Left lung (tissue), 10 donors: ENCODE measurements around the gene DBNDD1. TPM values are rescaled to one million over a fixed set of nuclear protein-coding genes. Genes with fewer than 3 reads are reported as not detected.
"Not testable (repeated sequence)": the region's sequence is repeated elsewhere in the genome, so short reads cannot be mapped to it uniquely, and the experiment has no call there.

Experiments
- ATAC-seq: fragments of 200-7000 bp; cut with Tn5 transposase; one replicate; pipeline ENCODE4 v1.9.1; 2020; ENCODE audit warnings: moderate library complexity
- DNase-seq, 4 donors: peaks; one replicate each; pipeline ENCODE4 v3.0.0-alpha.2; 2013 to 2020
- H3K27ac ChIP-seq, 2 donors: fragments of 200-600 bp; sonication (generic) in 1 of 2; one replicate each; pipeline versions ENCODE4 v1.5.0 to v1.8.0; 2020 to 2021
- H3K27me3 ChIP-seq, 2 donors: fragments of 200-600 bp; sonication (generic) in 1 of 2; one replicate each; pipeline versions ENCODE4 v1.5.0 to v1.8.0; 2020 to 2021
- H3K36me3 ChIP-seq, 2 donors: fragments of 200-600 bp; sonication (generic) in 1 of 2; one replicate each; pipeline versions ENCODE4 v1.5.0 to v1.8.0; 2020 to 2021
- H3K4me1 ChIP-seq, 2 donors: fragments of 200-600 bp; one replicate each; pipeline ENCODE4 v1.8.0; 2021
- H3K4me3 ChIP-seq, 2 donors: fragments of 200-600 bp; sonication (generic) in 1 of 2; one replicate each; pipeline versions ENCODE4 v1.5.0 to v1.8.0; 2020 to 2021; ENCODE audit warnings: mild to moderate bottlenecking in 1 of 2
- H3K9me3 ChIP-seq, 2 donors: fragments of 200-600 bp; sonication (generic) in 1 of 2; one replicate each; pipeline versions ENCODE4 v1.5.0 to v1.8.0; 2020 to 2021
- intact Hi-C, 2 donors: fragments of 100-400 bp; cut with DNase I; formaldehyde crosslinking; loops; one replicate each; pipeline versions ENCODE4 v1.11.2 to v1.14.2; 2022
- polyA plus RNA-seq, 6 donors: library from polyadenylated mRNA; unstranded; fragments of 120-200 nt; gene quantifications; one replicate each; pipeline ENCODE4 v1.2.1, GENCODE V29; 2013; ENCODE audit not compliant: insufficient read length in 6 of 6
- total RNA-seq, 2 donors: library from RNA; stranded (reverse); fragmentation: NEBNext Ultra II Directional; extraction: Animal tissue kit (Norgen Biotek cat#: 25700); gene quantifications; one replicate each; pipeline ENCODE4 v1.2.1, GENCODE V29; 2021
- TF ChIP-seq, protein P1 (sequence below), 2 donors: fragments of 200-600 bp; sonication (generic) in 1 of 2; IDR thresholded peaks; one replicate each; pipeline versions ENCODE4 v1.5.0 to v1.8.0; 2021; ENCODE audit warnings: antibody characterized with exemption in 2 of 2
- donor health status: DM: no; HTN: yes; CAD: no.
- donor health status: DM: no; HTN: no; CAD: no.

The DBNDD1 gene
- total and polyA plus RNA-seq, 8 donors = 6.4 to 20.6 (median 7.8) TPM

DNA sequence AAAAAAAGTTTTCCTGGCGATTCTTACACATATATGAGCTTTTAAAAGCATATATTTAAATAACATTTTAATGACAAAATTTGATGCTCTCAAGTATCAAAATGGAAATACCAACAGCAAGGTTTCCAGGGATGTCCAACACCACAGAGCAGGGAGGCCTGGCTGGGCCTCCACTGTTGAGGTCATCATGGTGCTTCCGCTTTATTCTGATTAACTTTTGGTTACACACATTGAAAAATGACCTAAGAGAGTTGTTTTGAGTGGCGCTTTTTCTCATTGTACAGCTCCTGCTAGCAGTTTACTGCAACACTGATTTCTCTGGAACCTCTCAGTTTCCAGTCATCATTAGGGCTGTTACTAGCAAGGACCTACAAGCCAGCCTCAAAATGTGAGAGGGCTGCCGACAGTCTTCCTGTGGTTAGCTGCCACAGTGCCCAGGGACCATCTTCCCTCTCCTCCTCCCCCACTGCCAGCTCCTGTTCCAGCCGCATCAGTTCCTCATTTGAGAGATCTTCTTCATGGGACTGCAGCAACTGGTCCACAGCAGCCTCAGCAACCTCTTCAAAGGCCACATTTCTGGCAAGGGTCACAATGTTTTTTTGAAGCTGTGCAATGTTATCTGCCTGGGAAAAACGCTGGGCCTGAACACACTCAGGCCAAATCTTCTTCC is 49.4 kb downstream of the DBNDD1 start:
- ATAC-seq (no peak), DNase-seq (peak in 2 of 4 donors; percentile 54 to 58)
- Histone ChIP-seq H3K9me3 (no peaks in the 10 kb centered on the region), H3K4me1 (peaks cover 13 to 63% of the 10 kb centered on the region in 2 donors), H3K4me3 (no peak overlapping the region), H3K27ac (peak overlapping the region in 1 of 2 donors; percentile 48), H3K27me3 (no peaks in the 10 kb centered on the region), H3K36me3 (peaks cover 0 to 31% of the 10 kb centered on the region in 2 donors)
- TF ChIP-seq, protein P1, sequence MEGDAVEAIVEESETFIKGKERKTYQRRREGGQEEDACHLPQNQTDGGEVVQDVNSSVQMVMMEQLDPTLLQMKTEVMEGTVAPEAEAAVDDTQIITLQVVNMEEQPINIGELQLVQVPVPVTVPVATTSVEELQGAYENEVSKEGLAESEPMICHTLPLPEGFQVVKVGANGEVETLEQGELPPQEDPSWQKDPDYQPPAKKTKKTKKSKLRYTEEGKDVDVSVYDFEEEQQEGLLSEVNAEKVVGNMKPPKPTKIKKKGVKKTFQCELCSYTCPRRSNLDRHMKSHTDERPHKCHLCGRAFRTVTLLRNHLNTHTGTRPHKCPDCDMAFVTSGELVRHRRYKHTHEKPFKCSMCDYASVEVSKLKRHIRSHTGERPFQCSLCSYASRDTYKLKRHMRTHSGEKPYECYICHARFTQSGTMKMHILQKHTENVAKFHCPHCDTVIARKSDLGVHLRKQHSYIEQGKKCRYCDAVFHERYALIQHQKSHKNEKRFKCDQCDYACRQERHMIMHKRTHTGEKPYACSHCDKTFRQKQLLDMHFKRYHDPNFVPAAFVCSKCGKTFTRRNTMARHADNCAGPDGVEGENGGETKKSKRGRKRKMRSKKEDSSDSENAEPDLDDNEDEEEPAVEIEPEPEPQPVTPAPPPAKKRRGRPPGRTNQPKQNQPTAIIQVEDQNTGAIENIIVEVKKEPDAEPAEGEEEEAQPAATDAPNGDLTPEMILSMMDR (IDR thresholded peaks at IDR 0.05) = no peak
- intact Hi-C loops = no loop called here

DNA sequence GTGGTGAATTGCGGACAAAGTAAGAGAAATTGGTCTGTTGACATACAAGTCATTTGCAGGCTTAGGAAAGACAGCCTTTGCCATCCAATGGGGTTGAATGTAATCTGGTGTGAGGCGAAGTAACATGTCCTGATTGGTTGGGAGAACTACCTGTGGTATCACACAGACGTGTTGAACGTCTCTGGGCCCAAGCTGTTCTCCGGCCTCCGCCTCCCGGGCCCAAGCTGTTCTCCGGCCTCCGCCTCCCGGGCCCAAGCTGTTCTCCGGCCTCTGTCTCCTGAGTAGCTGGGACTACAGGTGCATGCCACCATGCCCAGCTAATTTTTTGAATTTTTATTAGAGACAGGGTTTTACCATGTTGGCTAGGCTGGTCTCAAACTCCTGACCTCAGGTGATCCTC is 51.2 kb downstream of the DBNDD1 start:
- ATAC-seq, H3K27me3 ChIP-seq, intact Hi-C loops, H3K4me3 ChIP-seq, H3K9me3 ChIP-seq: not testable (repeated sequence)
- Histone ChIP-seq H3K4me1 (peaks cover 13 to 45% of the 10 kb centered on the region in 2 donors), H3K36me3 (peaks cover 0 to 48% of the 10 kb centered on the region in 2 donors), H3K27ac (peak overlapping the region in 1 of 2 donors; percentile 50)
- peak in 1 of 4 donors; percentile 24 for DNase-seq

DNA sequence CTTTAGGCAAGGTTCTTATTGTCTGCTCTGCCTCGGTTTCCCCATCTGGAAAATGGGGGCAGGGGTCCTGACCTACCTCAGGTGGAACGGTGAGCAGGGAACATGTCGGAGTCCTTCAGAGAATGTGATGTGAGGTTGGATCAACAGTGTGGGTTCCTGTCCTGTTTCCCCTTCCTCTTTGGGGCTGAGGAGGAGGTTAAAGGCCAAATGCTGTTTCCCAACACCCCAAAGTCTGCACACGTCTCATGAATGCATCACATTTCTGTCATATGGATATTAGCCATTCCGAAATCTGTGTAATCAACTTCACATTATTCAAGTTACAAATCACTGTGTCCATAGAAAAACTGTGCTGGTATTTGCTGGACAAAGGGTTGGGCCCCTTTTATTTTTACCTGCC is 51.8 kb downstream of the DBNDD1 start:
- H3K9me3 ChIP-seq, ATAC-seq, intact Hi-C loops, H3K4me3 ChIP-seq, DNase-seq, H3K27me3 ChIP-seq: not testable (repeated sequence)
- Histone ChIP-seq H3K27ac (peak overlapping the region in 1 of 2 donors; percentile 50), H3K4me1 (peaks cover 13 to 44% of the 10 kb centered on the region in 2 donors), H3K36me3 (peaks cover 0 to 55% of the 10 kb centered on the region in 2 donors)

DNA sequence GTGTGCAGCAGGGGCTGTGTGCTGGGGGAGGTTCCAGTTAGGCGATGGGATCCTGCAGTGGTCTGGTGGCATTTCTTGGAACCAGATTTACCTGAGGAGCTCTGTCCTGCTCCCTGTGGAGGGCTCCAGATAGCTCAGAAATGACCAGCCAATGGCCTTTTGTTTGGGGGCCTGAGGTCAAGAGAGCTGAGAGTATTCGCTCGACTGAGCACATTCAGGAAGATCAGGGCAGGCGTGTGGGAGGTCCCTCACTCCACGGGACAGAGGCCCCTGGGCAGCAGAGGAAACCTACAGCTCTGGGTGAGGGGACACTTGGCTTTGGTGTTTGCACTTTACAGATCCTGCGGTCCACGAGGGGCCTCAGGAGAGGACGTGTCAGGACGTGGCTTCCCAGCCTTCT is 52.5 kb downstream of the DBNDD1 start:
- H3K36me3 ChIP-seq = peaks cover 0 to 60% of the 10 kb centered on the region in 2 donors
- DNase-seq (no peak), ATAC-seq (no peak)
- H3K4me1 ChIP-seq = peaks cover 11 to 40% of the 10 kb centered on the region in 2 donors
- TF ChIP-seq, protein P1 (IDR thresholded peaks at IDR 0.05) = no peak
- peak overlapping the region in 1 of 2 donors; percentile 50 for H3K27ac ChIP-seq
- no peak overlapping the region for H3K4me3 ChIP-seq
- H3K9me3 ChIP-seq = no peaks in the 10 kb centered on the region
- H3K27me3 ChIP-seq = no peaks in the 10 kb centered on the region
- intact Hi-C loops = no loop called here

DNA sequence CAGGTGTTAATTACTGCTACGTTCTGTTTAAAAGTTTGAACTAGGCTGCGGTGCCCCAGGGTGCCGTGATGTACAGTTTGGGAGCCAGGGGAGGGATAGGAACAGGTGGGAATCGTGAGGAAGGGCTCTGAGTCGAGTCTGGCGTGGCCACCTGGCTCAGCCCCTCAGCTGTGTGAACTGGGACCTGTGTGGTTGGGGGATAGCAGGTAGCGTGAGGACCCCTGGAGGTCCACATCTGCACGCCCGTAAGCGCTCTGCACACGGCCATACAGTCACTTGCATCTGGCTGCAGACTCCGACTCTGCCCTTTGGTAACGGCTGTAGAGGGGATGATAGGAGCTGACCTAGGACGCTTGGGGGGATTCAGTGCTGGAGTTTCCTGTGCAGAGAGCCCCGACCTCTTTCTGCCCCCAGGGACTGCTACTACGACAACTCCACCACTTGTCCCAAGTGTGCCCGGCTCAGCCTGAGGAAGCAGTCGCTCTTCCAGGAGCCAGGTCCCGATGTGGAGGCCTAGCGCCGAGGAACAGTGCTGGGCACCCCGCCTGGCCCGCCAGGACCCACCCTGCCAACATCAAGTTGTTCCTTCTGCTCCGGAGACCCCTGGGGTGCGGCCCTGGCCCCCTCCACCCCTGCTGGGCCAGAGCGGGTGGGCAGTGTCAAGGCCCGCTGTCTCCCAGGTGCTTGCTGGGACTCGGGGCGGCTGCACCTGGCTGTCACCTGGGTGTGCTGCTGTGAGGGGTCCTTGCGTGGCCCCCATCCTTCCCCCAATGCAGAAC is 53.6 kb downstream of the DBNDD1 start:
- DNase-seq = peak in 1 of 4 donors; percentile 69
- ATAC-seq = no peak
- Histone ChIP-seq H3K27me3 (no peaks in the 10 kb centered on the region), H3K27ac (no peak overlapping the region), H3K36me3 (peaks cover 0 to 71% of the 10 kb centered on the region in 2 donors), H3K9me3 (no peaks in the 10 kb centered on the region), H3K4me1 (peaks cover 2 to 29% of the 10 kb centered on the region in 2 donors), H3K4me3 (no peak overlapping the region)
- TF ChIP-seq, protein P1 (IDR thresholded peaks at IDR 0.05) = no peak
- intact Hi-C loops = no loop called here

DNA sequence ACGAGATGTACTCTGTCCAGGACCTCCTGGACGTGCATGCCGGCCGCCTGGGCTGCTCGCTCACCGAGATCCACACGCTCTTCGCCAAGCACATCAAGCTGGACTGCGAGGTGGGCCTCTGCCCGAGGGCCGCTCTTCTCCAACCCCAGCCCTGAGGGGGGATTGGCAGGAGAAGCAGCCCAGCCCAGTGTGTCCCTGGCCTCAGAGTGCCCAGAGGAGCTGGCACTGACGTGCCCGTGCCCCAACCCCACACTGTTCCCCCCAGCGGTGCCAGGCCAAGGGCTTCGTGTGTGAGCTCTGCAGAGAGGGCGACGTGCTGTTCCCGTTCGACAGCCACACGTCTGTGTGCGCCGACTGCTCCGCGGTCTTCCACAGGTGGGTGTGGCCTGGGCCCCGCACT is 55.1 kb downstream of the DBNDD1 start:
- no peak overlapping the region for H3K4me3 ChIP-seq
- H3K4me1 ChIP-seq = peaks cover 0 to 17% of the 10 kb centered on the region in 2 donors
- ATAC-seq = no peak
- no peaks in the 10 kb centered on the region for H3K27me3 ChIP-seq
- H3K27ac ChIP-seq = no peak overlapping the region
- H3K36me3 ChIP-seq = peaks cover 0 to 81% of the 10 kb centered on the region in 2 donors
- H3K9me3 ChIP-seq = no peaks in the 10 kb centered on the region
- intact Hi-C loops = no loop called here
- peak in 1 of 4 donors; percentile 73 for DNase-seq
- TF ChIP-seq, protein P1 (IDR thresholded peaks at IDR 0.05) = no peak
